ENCODE data around the gene URB1.
"Not testable (repeated sequence)": the region's sequence is repeated elsewhere in the genome, so short reads cannot be mapped to it uniquely, and the experiment has no call there.

URB1 gene

GRCh38 chr21:32390537-32391224 lies 2.1 kb downstream of the URB1 start:
- 87 to 94% methylated on average over 5 to 7 of the region's 11 CpGs for WGBS, 2 experiments
- H3K36me3 ChIP-seq (ENCODE audit: control insufficient read depth, insufficient read depth, low read length); H3K9me3 ChIP-seq (ENCODE audit: control insufficient read depth, low read length); H3K27ac ChIP-seq (ENCODE audit: insufficient read depth, low read depth, low read length, poor library complexity, severe bottlenecking); H3K4me1 ChIP-seq (ENCODE audit: control insufficient read depth, insufficient read depth, low read length); H3K4me3 ChIP-seq (ENCODE audit: insufficient read depth, low read depth, low read length); H3K27me3 ChIP-seq (ENCODE audit: control insufficient read depth, insufficient read depth, low read length, poor library complexity, severe bottlenecking): not testable (repeated sequence)

- peaks cover 3% of the 10 kb centered on the region for H3K9me3 ChIP-seq (ENCODE audit: control insufficient read depth, low read length)
- no peak overlapping the region for H3K27ac ChIP-seq (ENCODE audit: insufficient read depth, low read depth, low read length, poor library complexity, severe bottlenecking)
- no peaks in the 10 kb centered on the region for H3K27me3 ChIP-seq (ENCODE audit: control insufficient read depth, insufficient read depth, low read length, poor library complexity, severe bottlenecking)
- peaks cover 4% of the 10 kb centered on the region for H3K4me1 ChIP-seq (ENCODE audit: control insufficient read depth, insufficient read depth, low read length)
- no peak overlapping the region for H3K4me3 ChIP-seq (ENCODE audit: insufficient read depth, low read depth, low read length)
- 91 to 92% methylated on average over 5 of the region's 5 CpGs for WGBS, 2 experiments
- H3K36me3 ChIP-seq (ENCODE audit: control insufficient read depth, insufficient read depth, low read length), result no peaks in the 10 kb centered on the region
Observed at GRCh38 chr21:32389337-32390015, 3.3 kb downstream of the URB1 start.

GRCh38 chr21:32388306-32388705 lies 4.5 kb downstream of the URB1 start:
- Histone ChIP-seq H3K27ac (ENCODE audit: insufficient read depth, low read depth, low read length, poor library complexity, severe bottlenecking) (no peak overlapping the region), H3K9me3 (ENCODE audit: control insufficient read depth, low read length) (no peaks in the 10 kb centered on the region), H3K27me3 (ENCODE audit: control insufficient read depth, insufficient read depth, low read length, poor library complexity, severe bottlenecking) (no peaks in the 10 kb centered on the region), H3K4me1 (ENCODE audit: control insufficient read depth, insufficient read depth, low read length) (peaks cover 4% of the 10 kb centered on the region), H3K4me3 (ENCODE audit: insufficient read depth, low read depth, low read length) (no peak overlapping the region), H3K36me3 (ENCODE audit: control insufficient read depth, insufficient read depth, low read length) (peaks cover 2% of the 10 kb centered on the region)
- 90 to 92% methylated on average over 9 of the region's 9 CpGs for WGBS, 2 experiments

- peaks cover 9% of the 10 kb centered on the region for H3K36me3 ChIP-seq (ENCODE audit: control insufficient read depth, insufficient read depth, low read length)
- WGBS, 2 experiments, result 96 to 99% methylated on average over 8 of the region's 8 CpGs
- H3K9me3 ChIP-seq (ENCODE audit: control insufficient read depth, low read length), result no peaks in the 10 kb centered on the region
- no peak overlapping the region for H3K27ac ChIP-seq (ENCODE audit: insufficient read depth, low read depth, low read length, poor library complexity, severe bottlenecking)
- peaks cover 4% of the 10 kb centered on the region for H3K4me1 ChIP-seq (ENCODE audit: control insufficient read depth, insufficient read depth, low read length)
- no peak overlapping the region for H3K4me3 ChIP-seq (ENCODE audit: insufficient read depth, low read depth, low read length)
- no peaks in the 10 kb centered on the region for H3K27me3 ChIP-seq (ENCODE audit: control insufficient read depth, insufficient read depth, low read length, poor library complexity, severe bottlenecking)
Observed at GRCh38 chr21:32387151-32387550, 5.7 kb downstream of the URB1 start.

- Histone ChIP-seq H3K9me3 (ENCODE audit: control insufficient read depth, low read length) (no peaks in the 10 kb centered on the region), H3K4me3 (ENCODE audit: insufficient read depth, low read depth, low read length) (no peak overlapping the region), H3K4me1 (ENCODE audit: control insufficient read depth, insufficient read depth, low read length) (no peaks in the 10 kb centered on the region), H3K27ac (ENCODE audit: insufficient read depth, low read depth, low read length, poor library complexity, severe bottlenecking) (no peak overlapping the region), H3K36me3 (ENCODE audit: control insufficient read depth, insufficient read depth, low read length) (peaks cover 9% of the 10 kb centered on the region), H3K27me3 (ENCODE audit: control insufficient read depth, insufficient read depth, low read length, poor library complexity, severe bottlenecking) (no peaks in the 10 kb centered on the region)
- 92 to 93% methylated on average over 5 to 6 of the region's 6 CpGs for WGBS, 2 experiments
Observed at GRCh38 chr21:32386195-32386870, 6.5 kb downstream of the URB1 start.

GRCh38 chr21:32383812-32384211 lies 9.0 kb downstream of the URB1 start:
- Histone ChIP-seq H3K36me3 (ENCODE audit: control insufficient read depth, insufficient read depth, low read length) (peaks cover 15% of the 10 kb centered on the region), H3K4me3 (ENCODE audit: insufficient read depth, low read depth, low read length) (no peak overlapping the region), H3K27me3 (ENCODE audit: control insufficient read depth, insufficient read depth, low read length, poor library complexity, severe bottlenecking) (no peaks in the 10 kb centered on the region), H3K4me1 (ENCODE audit: control insufficient read depth, insufficient read depth, low read length) (no peaks in the 10 kb centered on the region), H3K27ac (ENCODE audit: insufficient read depth, low read depth, low read length, poor library complexity, severe bottlenecking) (no peak overlapping the region), H3K9me3 (ENCODE audit: control insufficient read depth, low read length) (no peaks in the 10 kb centered on the region)
- WGBS, 2 experiments, result 95% methylated on average over 6 of the region's 6 CpGs

- no peaks in the 10 kb centered on the region for H3K9me3 ChIP-seq (ENCODE audit: control insufficient read depth, low read length)
- no peaks in the 10 kb centered on the region for H3K4me1 ChIP-seq (ENCODE audit: control insufficient read depth, insufficient read depth, low read length)
- H3K27me3 ChIP-seq (ENCODE audit: control insufficient read depth, insufficient read depth, low read length, poor library complexity, severe bottlenecking), result no peaks in the 10 kb centered on the region
- H3K27ac ChIP-seq (ENCODE audit: insufficient read depth, low read depth, low read length, poor library complexity, severe bottlenecking), result no peak overlapping the region
- no peak overlapping the region for H3K4me3 ChIP-seq (ENCODE audit: insufficient read depth, low read depth, low read length)
- WGBS, 2 experiments, result 94 to 98% methylated on average over 10 of the region's 10 CpGs
- peaks cover 19% of the 10 kb centered on the region for H3K36me3 ChIP-seq (ENCODE audit: control insufficient read depth, insufficient read depth, low read length)
Observed at GRCh38 chr21:32382108-32382644, 10.6 kb downstream of the URB1 start.

GRCh38 chr21:32381571-32381970 lies 11.2 kb downstream of the URB1 start:
- H3K9me3 ChIP-seq (ENCODE audit: control insufficient read depth, low read length), result no peaks in the 10 kb centered on the region
- H3K27me3 ChIP-seq (ENCODE audit: control insufficient read depth, insufficient read depth, low read length, poor library complexity, severe bottlenecking), result no peaks in the 10 kb centered on the region
- H3K4me1 ChIP-seq (ENCODE audit: control insufficient read depth, insufficient read depth, low read length), result no peaks in the 10 kb centered on the region
- no peak overlapping the region for H3K27ac ChIP-seq (ENCODE audit: insufficient read depth, low read depth, low read length, poor library complexity, severe bottlenecking)
- peaks cover 19% of the 10 kb centered on the region for H3K36me3 ChIP-seq (ENCODE audit: control insufficient read depth, insufficient read depth, low read length)
- H3K4me3 ChIP-seq (ENCODE audit: insufficient read depth, low read depth, low read length), result no peak overlapping the region
- 94 to 95% methylated on average over 5 to 6 of the region's 6 CpGs for WGBS, 2 experiments

- Histone ChIP-seq H3K27ac (ENCODE audit: insufficient read depth, low read depth, low read length, poor library complexity, severe bottlenecking) (no peak overlapping the region), H3K4me3 (ENCODE audit: insufficient read depth, low read depth, low read length) (no peak overlapping the region), H3K9me3 (ENCODE audit: control insufficient read depth, low read length) (no peaks in the 10 kb centered on the region), H3K4me1 (ENCODE audit: control insufficient read depth, insufficient read depth, low read length) (no peaks in the 10 kb centered on the region), H3K36me3 (ENCODE audit: control insufficient read depth, insufficient read depth, low read length) (peaks cover 19% of the 10 kb centered on the region), H3K27me3 (ENCODE audit: control insufficient read depth, insufficient read depth, low read length, poor library complexity, severe bottlenecking) (no peaks in the 10 kb centered on the region)
- 81 to 85% methylated on average over 4 of the region's 4 CpGs for WGBS, 2 experiments
Observed at GRCh38 chr21:32380940-32381339, 11.9 kb downstream of the URB1 start.

- H3K27ac ChIP-seq (ENCODE audit: insufficient read depth, low read depth, low read length, poor library complexity, severe bottlenecking), result no peak overlapping the region
- 90 to 94% methylated on average over 5 of the region's 5 CpGs for WGBS, 2 experiments
- no peak overlapping the region for H3K4me3 ChIP-seq (ENCODE audit: insufficient read depth, low read depth, low read length)
- no peaks in the 10 kb centered on the region for H3K9me3 ChIP-seq (ENCODE audit: control insufficient read depth, low read length)
- H3K27me3 ChIP-seq (ENCODE audit: control insufficient read depth, insufficient read depth, low read length, poor library complexity, severe bottlenecking), result no peaks in the 10 kb centered on the region
- H3K36me3 ChIP-seq (ENCODE audit: control insufficient read depth, insufficient read depth, low read length), result peaks cover 19% of the 10 kb centered on the region
- H3K4me1 ChIP-seq (ENCODE audit: control insufficient read depth, insufficient read depth, low read length), result no peaks in the 10 kb centered on the region
Observed at GRCh38 chr21:32378956-32379355, 13.9 kb downstream of the URB1 start.
